ENCODE data around the gene MYL2.

MYL2 gene

GRCh38 chr12:110929818-110930217 is 9.4 kb upstream of the MYL2 start:
- peak; percentile 18 for DNase-seq

GRCh38 chr12:110928700-110929099 is 8.3 kb upstream of the MYL2 start:
- no peak for DNase-seq

- DNase-seq, result no peak
Observed at GRCh38 chr12:110927546-110927945, 7.2 kb upstream of the MYL2 start.

GRCh38 chr12:110923692-110924334 is 3.4 kb upstream of the MYL2 start:
- no peak for DNase-seq

- DNase-seq, result no peak
Observed at GRCh38 chr12:110923192-110923591, 2.8 kb upstream of the MYL2 start.

GRCh38 chr12:110922652-110923051 is 2.3 kb upstream of the MYL2 start:
- DNase-seq, result no peak

- no peak for DNase-seq
Observed at GRCh38 chr12:110921262-110921661, 883 bp upstream of the MYL2 start.

- DNase-seq, result no peak
Observed at GRCh38 chr12:110919720-110920119, 659 bp downstream of the MYL2 start.

GRCh38 chr12:110917961-110918360 is 2.4 kb downstream of the MYL2 start:
- no peak for DNase-seq

GRCh38 chr12:110917467-110917866 is 2.9 kb downstream of the MYL2 start:
- DNase-seq, result no peak

GRCh38 chr12:110916295-110916875 is 4.0 kb downstream of the MYL2 start:
- no peak for DNase-seq

- DNase-seq, result no peak
Observed at GRCh38 chr12:110913119-110914056, 7.0 kb downstream of the MYL2 start.

- no peak for DNase-seq
Observed at GRCh38 chr12:110912263-110912662, 8.1 kb downstream of the MYL2 start.

- no peak for DNase-seq
Observed at GRCh38 chr12:110908377-110909152, 11.8 kb downstream of the MYL2 start.

GRCh38 chr12:110907583-110907982 is 12.8 kb downstream of the MYL2 start:
- DNase-seq, result no peak

GRCh38 chr12:110906985-110907384 is 13.4 kb downstream of the MYL2 start:
- DNase-seq, result no peak

GRCh38 chr12:110906516-110906915 is 13.9 kb downstream of the MYL2 start:
- DNase-seq, result no peak

- no peak for DNase-seq
Observed at GRCh38 chr12:110906083-110906482, 14.3 kb downstream of the MYL2 start.

- DNase-seq, result no peak
Observed at GRCh38 chr12:110903511-110903910, 16.9 kb downstream of the MYL2 start.

- DNase-seq, result no peak
Observed at GRCh38 chr12:110901401-110901800, 19.0 kb downstream of the MYL2 start.

- no peak for DNase-seq
Observed at GRCh38 chr12:110896559-110896958, 23.8 kb downstream of the MYL2 start.

- no peak for DNase-seq
Observed at GRCh38 chr12:110893956-110894355, 26.4 kb downstream of the MYL2 start.

- no peak for DNase-seq
Observed at GRCh38 chr12:110889361-110889760, 31.0 kb downstream of the MYL2 start.
